Astrocyte (in vitro differentiated cells and primary cell): Measurements from ENCODE around the gene LACC1.

Experiments
- EZH2 ChIP-seq: IDR thresholded peaks from 2 replicates; pipeline ENCODE4 v1.6.1; 2012; ENCODE audit warnings: mild to moderate bottlenecking, low read length, inconsistent platforms; ENCODE audit not compliant: insufficient read depth
- TF ChIP-seq, protein P1 (sequence below): IDR thresholded peaks from 2 replicates; pipeline ENCODE4 v1.5.1; 2011; ENCODE audit warnings: low read depth, mild to moderate bottlenecking, inconsistent platforms, low read length, moderate library complexity; ENCODE audit not compliant: insufficient read depth

DNA sequence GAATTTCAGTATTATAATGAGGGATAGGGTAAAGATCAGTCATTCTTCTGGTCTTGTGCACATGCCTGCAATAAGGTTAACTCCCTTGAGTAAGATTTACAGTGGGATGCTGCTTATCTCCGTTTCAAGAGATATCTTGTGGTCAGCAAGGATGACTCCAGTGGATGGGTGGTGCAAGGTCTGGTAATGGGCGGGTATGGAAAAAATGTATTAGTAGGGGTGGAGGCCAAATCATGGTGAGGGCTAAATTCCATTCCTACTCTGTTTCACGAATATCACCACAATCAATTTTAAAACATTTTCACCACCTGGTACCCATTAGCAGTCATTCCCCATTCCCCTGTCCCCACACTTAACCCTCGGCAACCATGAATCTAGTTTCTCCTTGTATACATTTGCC lies 40.8 kb upstream of the LACC1 start:
- TF ChIP-seq, protein P1, sequence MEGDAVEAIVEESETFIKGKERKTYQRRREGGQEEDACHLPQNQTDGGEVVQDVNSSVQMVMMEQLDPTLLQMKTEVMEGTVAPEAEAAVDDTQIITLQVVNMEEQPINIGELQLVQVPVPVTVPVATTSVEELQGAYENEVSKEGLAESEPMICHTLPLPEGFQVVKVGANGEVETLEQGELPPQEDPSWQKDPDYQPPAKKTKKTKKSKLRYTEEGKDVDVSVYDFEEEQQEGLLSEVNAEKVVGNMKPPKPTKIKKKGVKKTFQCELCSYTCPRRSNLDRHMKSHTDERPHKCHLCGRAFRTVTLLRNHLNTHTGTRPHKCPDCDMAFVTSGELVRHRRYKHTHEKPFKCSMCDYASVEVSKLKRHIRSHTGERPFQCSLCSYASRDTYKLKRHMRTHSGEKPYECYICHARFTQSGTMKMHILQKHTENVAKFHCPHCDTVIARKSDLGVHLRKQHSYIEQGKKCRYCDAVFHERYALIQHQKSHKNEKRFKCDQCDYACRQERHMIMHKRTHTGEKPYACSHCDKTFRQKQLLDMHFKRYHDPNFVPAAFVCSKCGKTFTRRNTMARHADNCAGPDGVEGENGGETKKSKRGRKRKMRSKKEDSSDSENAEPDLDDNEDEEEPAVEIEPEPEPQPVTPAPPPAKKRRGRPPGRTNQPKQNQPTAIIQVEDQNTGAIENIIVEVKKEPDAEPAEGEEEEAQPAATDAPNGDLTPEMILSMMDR, result no peak
- TF ChIP-seq EZH2, result no peak
